ENCODE data around the gene DIPK1B.
"Not testable (repeated sequence)": the region's sequence is repeated elsewhere in the genome, so short reads cannot be mapped to it uniquely, and the experiment has no call there.

Gene DIPK1B

GRCh38 chr9:136755302-136756133 is 43.1 kb downstream of the DIPK1B start:
- FAIRE-seq = not testable (repeated sequence)

- no peak for FAIRE-seq
Measured at GRCh38 chr9:136756134-136756438, 43.7 kb downstream of the DIPK1B start.

GRCh38 chr9:136756836-136757235 is 44.5 kb downstream of the DIPK1B start:
- no peak for FAIRE-seq

GRCh38 chr9:136757328-136757727 is 45.0 kb downstream of the DIPK1B start:
- no peak for FAIRE-seq

GRCh38 chr9:136757751-136758140 is 45.4 kb downstream of the DIPK1B start:
- FAIRE-seq = no peak

GRCh38 chr9:136759001-136759400 is 46.6 kb downstream of the DIPK1B start:
- no peak for FAIRE-seq

GRCh38 chr9:136759436-136760325 is 47.3 kb downstream of the DIPK1B start:
- FAIRE-seq = no peak

- no peak for FAIRE-seq
Measured at GRCh38 chr9:136760424-136760823, 48.1 kb downstream of the DIPK1B start.

GRCh38 chr9:136760834-136761544 is 48.6 kb downstream of the DIPK1B start:
- FAIRE-seq = not testable (repeated sequence)

GRCh38 chr9:136761545-136761981 is 49.2 kb downstream of the DIPK1B start:
- FAIRE-seq = no peak

- no peak for FAIRE-seq
Measured at GRCh38 chr9:136762221-136762691, 49.9 kb downstream of the DIPK1B start.

- FAIRE-seq = no peak
Measured at GRCh38 chr9:136762915-136763648, 50.7 kb downstream of the DIPK1B start.

- FAIRE-seq = no peak
Measured at GRCh38 chr9:136763649-136764035, 51.3 kb downstream of the DIPK1B start.

GRCh38 chr9:136764301-136764891 is 52.0 kb downstream of the DIPK1B start, which contains the start of gene LCN15:
LCN15 (minus strand) TSS chr9:136764518; CDS start chr9:136764488, 30 bp downstream.
- no peak for FAIRE-seq

- FAIRE-seq = no peak
Measured at GRCh38 chr9:136765041-136765440, 52.7 kb downstream of the DIPK1B start.

- not testable (repeated sequence) for FAIRE-seq
Measured at GRCh38 chr9:136765745-136766409, 53.5 kb downstream of the DIPK1B start.

- peak; percentile 51 for FAIRE-seq
Measured at GRCh38 chr9:136766410-136767120, 54.2 kb downstream of the DIPK1B start.

GRCh38 chr9:136769710-136770191 is 57.4 kb downstream of the DIPK1B start:
- no peak for FAIRE-seq

GRCh38 chr9:136771907-136772415 is 59.6 kb downstream of the DIPK1B start:
- FAIRE-seq = no peak

- no peak for FAIRE-seq
Measured at GRCh38 chr9:136773386-136774044, 61.1 kb downstream of the DIPK1B start.
